Measurements from ENCODE around the gene FILIP1L.

The FILIP1L gene

DNA sequence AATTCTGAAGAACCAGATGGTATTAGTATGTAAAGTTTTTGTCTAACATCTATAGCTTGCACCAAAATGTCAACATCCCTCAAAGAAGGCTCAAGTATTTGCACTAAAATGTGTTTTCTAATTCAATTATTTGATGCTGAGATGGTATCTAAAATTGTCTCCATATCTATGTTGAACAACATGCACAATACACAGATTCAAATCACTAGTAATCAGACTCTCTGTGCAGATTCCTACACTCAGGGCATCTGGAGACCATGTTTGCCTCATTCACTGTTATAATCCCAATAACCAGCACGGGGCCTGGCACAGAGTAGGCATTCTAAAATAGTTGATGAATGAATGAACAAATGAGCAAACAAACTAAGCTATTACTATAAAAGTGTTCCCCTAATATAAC is 2.6 kb downstream of the FILIP1L start:
- TF ChIP-seq, protein P1, sequence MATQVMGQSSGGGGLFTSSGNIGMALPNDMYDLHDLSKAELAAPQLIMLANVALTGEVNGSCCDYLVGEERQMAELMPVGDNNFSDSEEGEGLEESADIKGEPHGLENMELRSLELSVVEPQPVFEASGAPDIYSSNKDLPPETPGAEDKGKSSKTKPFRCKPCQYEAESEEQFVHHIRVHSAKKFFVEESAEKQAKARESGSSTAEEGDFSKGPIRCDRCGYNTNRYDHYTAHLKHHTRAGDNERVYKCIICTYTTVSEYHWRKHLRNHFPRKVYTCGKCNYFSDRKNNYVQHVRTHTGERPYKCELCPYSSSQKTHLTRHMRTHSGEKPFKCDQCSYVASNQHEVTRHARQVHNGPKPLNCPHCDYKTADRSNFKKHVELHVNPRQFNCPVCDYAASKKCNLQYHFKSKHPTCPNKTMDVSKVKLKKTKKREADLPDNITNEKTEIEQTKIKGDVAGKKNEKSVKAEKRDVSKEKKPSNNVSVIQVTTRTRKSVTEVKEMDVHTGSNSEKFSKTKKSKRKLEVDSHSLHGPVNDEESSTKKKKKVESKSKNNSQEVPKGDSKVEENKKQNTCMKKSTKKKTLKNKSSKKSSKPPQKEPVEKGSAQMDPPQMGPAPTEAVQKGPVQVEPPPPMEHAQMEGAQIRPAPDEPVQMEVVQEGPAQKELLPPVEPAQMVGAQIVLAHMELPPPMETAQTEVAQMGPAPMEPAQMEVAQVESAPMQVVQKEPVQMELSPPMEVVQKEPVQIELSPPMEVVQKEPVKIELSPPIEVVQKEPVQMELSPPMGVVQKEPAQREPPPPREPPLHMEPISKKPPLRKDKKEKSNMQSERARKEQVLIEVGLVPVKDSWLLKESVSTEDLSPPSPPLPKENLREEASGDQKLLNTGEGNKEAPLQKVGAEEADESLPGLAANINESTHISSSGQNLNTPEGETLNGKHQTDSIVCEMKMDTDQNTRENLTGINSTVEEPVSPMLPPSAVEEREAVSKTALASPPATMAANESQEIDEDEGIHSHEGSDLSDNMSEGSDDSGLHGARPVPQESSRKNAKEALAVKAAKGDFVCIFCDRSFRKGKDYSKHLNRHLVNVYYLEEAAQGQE (IDR thresholded peaks at IDR 0.05; ENCODE audit: insufficient read depth in 1 of 2, low read depth in 2 of 2, low read length in 2 of 2), result no peak
- TF ChIP-seq SIN3A (IDR thresholded peaks at IDR 0.05; ENCODE audit: borderline replicate concordance, insufficient read depth, low read length), result no peak
- no peak for TF ChIP-seq FOXP2 (optimal IDR thresholded peaks at IDR 0.05; ENCODE audit: borderline replicate concordance, extremely low read depth, extremely low read length, insufficient read depth)
- no peak for TF ChIP-seq TAF1 (IDR thresholded peaks at IDR 0.05; ENCODE audit: borderline replicate concordance, insufficient read depth, low read length)
- TF ChIP-seq POLR2AphosphoS5 (IDR thresholded peaks at IDR 0.05; ENCODE audit: low read depth, low read length), result no peak

DNA sequence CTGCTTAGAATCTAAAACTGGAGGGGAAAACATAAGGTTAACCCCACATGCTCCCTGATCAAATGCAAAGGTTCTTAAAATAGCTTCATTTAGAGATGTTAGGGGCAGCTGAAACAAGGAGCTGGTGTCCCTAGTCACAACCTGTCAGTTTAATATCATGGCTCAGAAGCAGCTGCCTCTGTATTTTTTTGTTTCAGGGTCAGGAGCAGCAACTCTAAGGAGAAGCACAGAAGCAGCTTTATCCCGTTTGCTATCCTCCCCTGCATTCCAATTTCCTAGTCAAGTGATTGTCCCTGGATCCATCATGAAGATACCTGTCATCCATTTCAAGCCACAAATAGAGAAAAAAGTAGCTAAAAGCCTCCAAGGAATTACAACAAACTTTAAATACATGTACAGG is 4.1 kb downstream of the FILIP1L start:
- no peak for TF ChIP-seq SIN3A (IDR thresholded peaks at IDR 0.05; ENCODE audit: borderline replicate concordance, insufficient read depth, low read length)
- TF ChIP-seq, protein P1 (IDR thresholded peaks at IDR 0.05; ENCODE audit: insufficient read depth in 1 of 2, low read depth in 2 of 2, low read length in 2 of 2), result no peak
- TF ChIP-seq TAF1 (IDR thresholded peaks at IDR 0.05; ENCODE audit: borderline replicate concordance, insufficient read depth, low read length), result no peak
- no peak for TF ChIP-seq FOXP2 (optimal IDR thresholded peaks at IDR 0.05; ENCODE audit: borderline replicate concordance, extremely low read depth, extremely low read length, insufficient read depth)
- TF ChIP-seq POLR2AphosphoS5 (IDR thresholded peaks at IDR 0.05; ENCODE audit: low read depth, low read length), result no peak

DNA sequence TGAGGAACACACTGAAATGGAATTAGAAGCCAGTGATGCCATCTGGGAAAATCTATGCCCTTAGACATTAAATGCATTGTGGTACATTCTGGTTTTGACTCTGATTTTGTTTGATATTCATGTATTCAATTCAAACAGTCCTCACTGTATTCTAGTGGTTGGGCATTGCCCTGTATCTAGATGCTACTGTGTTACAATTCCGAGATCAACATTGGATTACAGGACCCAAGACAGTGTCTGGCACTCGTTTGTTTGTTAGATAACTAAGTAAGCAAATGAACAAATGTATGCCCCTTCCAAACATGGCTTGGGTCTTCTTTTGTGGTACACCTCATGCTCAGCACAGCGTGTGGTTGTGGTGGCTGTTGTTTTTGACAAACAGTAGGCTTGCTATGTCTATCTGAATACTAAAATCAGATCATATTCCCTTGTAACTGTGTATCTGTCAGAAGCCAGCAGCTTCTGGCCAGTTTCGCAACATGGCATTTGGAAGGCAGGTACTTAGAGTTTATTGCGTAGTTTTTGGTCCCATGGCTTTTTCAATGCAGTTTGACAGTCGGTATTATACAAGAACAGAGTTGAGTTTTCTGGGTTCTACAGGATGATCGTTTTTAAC is 5.7 kb downstream of the FILIP1L start:
- no peak for TF ChIP-seq TAF1 (IDR thresholded peaks at IDR 0.05; ENCODE audit: borderline replicate concordance, insufficient read depth, low read length)
- TF ChIP-seq, protein P1 (IDR thresholded peaks at IDR 0.05; ENCODE audit: insufficient read depth in 1 of 2, low read depth in 2 of 2, low read length in 2 of 2), result no peak
- TF ChIP-seq SIN3A (IDR thresholded peaks at IDR 0.05; ENCODE audit: borderline replicate concordance, insufficient read depth, low read length), result no peak

DNA sequence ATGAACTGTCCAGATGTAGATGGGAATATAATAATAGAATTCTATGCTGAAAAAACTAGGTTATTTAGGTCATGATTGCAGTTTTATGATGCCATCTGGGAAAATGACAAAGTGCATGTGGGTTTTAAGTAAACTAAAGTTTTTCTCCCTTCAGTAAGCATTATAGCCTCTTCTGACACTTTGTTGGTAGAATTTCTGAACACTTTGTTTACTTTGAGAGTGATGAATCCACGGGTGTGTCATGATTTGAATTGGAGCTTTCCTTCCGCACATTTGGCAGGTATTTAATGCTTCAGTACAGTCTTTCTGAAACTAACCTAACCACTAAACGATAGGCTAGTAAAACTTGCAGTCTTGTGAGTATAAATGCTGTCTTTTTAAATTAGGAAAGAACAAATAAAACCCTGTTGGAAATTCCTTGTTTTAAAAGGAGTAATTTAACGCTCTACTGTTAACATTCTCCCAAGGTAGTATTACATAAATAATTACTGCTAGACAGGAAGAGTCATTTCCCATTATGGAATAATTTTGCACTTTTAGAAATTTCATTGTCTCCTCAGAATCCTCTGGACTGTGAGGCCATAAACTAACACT is 7.0 kb downstream of the FILIP1L start:
- TF ChIP-seq, protein P1 (IDR thresholded peaks at IDR 0.05; ENCODE audit: insufficient read depth in 1 of 2, low read depth in 2 of 2, low read length in 2 of 2), result no peak
- TF ChIP-seq POLR2AphosphoS5 (IDR thresholded peaks at IDR 0.05; ENCODE audit: low read depth, low read length) (no peak), FOXP2 (optimal IDR thresholded peaks at IDR 0.05; ENCODE audit: borderline replicate concordance, extremely low read depth, extremely low read length, insufficient read depth) (no peak), TAF1 (IDR thresholded peaks at IDR 0.05; ENCODE audit: borderline replicate concordance, insufficient read depth, low read length) (no peak), SIN3A (IDR thresholded peaks at IDR 0.05; ENCODE audit: borderline replicate concordance, insufficient read depth, low read length) (no peak)
